Measurements from ENCODE around the gene SGCB.

DNA sequence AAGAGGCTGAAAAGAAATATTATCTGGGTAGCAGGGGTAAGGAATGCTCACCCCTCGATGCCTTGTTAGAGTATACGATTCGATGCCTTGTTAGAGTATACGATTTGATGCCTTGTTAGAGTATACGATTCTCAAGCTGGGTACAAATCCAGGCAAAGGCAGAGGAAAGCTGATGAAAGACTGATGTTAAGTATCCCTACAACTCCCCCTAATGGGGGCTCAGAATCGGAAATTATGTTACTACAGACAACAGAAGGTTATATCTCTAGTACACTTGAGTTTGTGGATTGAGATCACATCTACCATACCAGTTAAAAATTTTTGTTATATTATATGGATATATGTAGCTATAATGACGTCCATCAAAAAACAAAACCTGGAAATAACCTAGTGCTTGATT, 22.7 kb downstream of the SGCB start:
- TF ChIP-seq POLR2A (IDR thresholded peaks at IDR 0.05; ENCODE audit: low read length), result no peak
- no peak for TF ChIP-seq GATA1 (IDR thresholded peaks at IDR 0.05; ENCODE audit: low read depth, low read length)

All from erythroblast (primary cell).